ENCODE results near the gene ADCY5.
A peak's percentile ranks its signal among the peaks of the same experiment; 100 is the strongest.

Gene ADCY5

GRCh38 chr3:123422457-123422856, 26.4 kb downstream of the ADCY5 start:
- ATAC-seq (ENCODE audit: insufficient read depth, low read depth), result no peak
- H3K4me2 ChIP-seq (ENCODE audit: insufficient read depth, low read length), result no peak overlapping the region
- H3K27ac ChIP-seq (ENCODE audit: low read length), result no peak overlapping the region
- no peaks in the 10 kb centered on the region for H3K79me2 ChIP-seq (ENCODE audit: insufficient read depth, low read length)
- H2AFZ ChIP-seq (ENCODE audit: low read depth, low read length), result no peak overlapping the region
- no peaks in the 10 kb centered on the region for H3K9me3 ChIP-seq (ENCODE audit: insufficient read depth, low read length, severe bottlenecking)
- H3K4me3 ChIP-seq (ENCODE audit: low read depth in 1 of 2, low read length in 2 of 2), result no peak overlapping the region
- no peaks in the 10 kb centered on the region for H3K36me3 ChIP-seq (ENCODE audit: insufficient read depth, low read length)
- peaks cover 18% of the 10 kb centered on the region for H3K27me3 ChIP-seq (ENCODE audit: insufficient read depth, low read length, poor library complexity)
- H3K4me1 ChIP-seq (ENCODE audit: insufficient read depth, low read length), result no peaks in the 10 kb centered on the region
- TF ChIP-seq EZH2 (IDR thresholded peaks at IDR 0.05; ENCODE audit: borderline replicate concordance, low read depth, low read length, severe bottlenecking), result no peak
- no peak for TF ChIP-seq CTCF (IDR thresholded peaks at IDR 0.05; ENCODE audit: borderline replicate concordance, extremely low read depth, low read length, poor library complexity, severe bottlenecking)
- H3K9ac ChIP-seq (ENCODE audit: low read depth, low read length), result no peak overlapping the region
- H4K20me1 ChIP-seq (ENCODE audit: insufficient read depth, low read length), result peaks cover 2% of the 10 kb centered on the region; the same call in 1 of the 2 replicates
- no peak for DNase-seq

GRCh38 chr3:123421353-123422174, 27.3 kb downstream of the ADCY5 start:
- ATAC-seq (ENCODE audit: insufficient read depth, low read depth) (peak; percentile 76), DNase-seq (peak; percentile 41)
- no peaks in the 10 kb centered on the region for H3K36me3 ChIP-seq (ENCODE audit: insufficient read depth, low read length)
- no peak for TF ChIP-seq CTCF (IDR thresholded peaks at IDR 0.05; ENCODE audit: borderline replicate concordance, extremely low read depth, low read length, poor library complexity, severe bottlenecking)
- TF ChIP-seq EZH2 (IDR thresholded peaks at IDR 0.05; ENCODE audit: borderline replicate concordance, low read depth, low read length, severe bottlenecking), result no peak
- H3K9me3 ChIP-seq (ENCODE audit: insufficient read depth, low read length, severe bottlenecking), result no peaks in the 10 kb centered on the region
- H3K4me3 ChIP-seq (ENCODE audit: low read depth in 1 of 2, low read length in 2 of 2), result no peak overlapping the region
- no peak overlapping the region for H3K4me2 ChIP-seq (ENCODE audit: insufficient read depth, low read length)
- no peak overlapping the region for H3K9ac ChIP-seq (ENCODE audit: low read depth, low read length)
- no peak overlapping the region for H2AFZ ChIP-seq (ENCODE audit: low read depth, low read length)
- H3K27me3 ChIP-seq (ENCODE audit: insufficient read depth, low read length, poor library complexity), result peaks cover 19% of the 10 kb centered on the region
- H3K4me1 ChIP-seq (ENCODE audit: insufficient read depth, low read length), result no peaks in the 10 kb centered on the region
- H3K79me2 ChIP-seq (ENCODE audit: insufficient read depth, low read length), result no peaks in the 10 kb centered on the region
- H4K20me1 ChIP-seq (ENCODE audit: insufficient read depth, low read length), result peaks cover 2% of the 10 kb centered on the region; the same call in 1 of the 2 replicates
- H3K27ac ChIP-seq (ENCODE audit: low read length), result no peak overlapping the region

GRCh38 chr3:123420416-123420968, 28.4 kb downstream of the ADCY5 start:
- Histone ChIP-seq H3K4me2 (ENCODE audit: insufficient read depth, low read length) (no peak overlapping the region), H3K27me3 (ENCODE audit: insufficient read depth, low read length, poor library complexity) (peaks cover 23% of the 10 kb centered on the region), H3K4me1 (ENCODE audit: insufficient read depth, low read length) (no peaks in the 10 kb centered on the region)

More at GRCh38 chr3:123420416-123420968, 28.4 kb downstream of the ADCY5 start:
- no peak for DNase-seq
- Histone ChIP-seq H2AFZ (ENCODE audit: low read depth, low read length) (no peak overlapping the region), H3K36me3 (ENCODE audit: insufficient read depth, low read length) (no peaks in the 10 kb centered on the region), H3K4me3 (ENCODE audit: low read depth in 1 of 2, low read length in 2 of 2) (no peak overlapping the region), H3K9ac (ENCODE audit: low read depth, low read length) (no peak overlapping the region), H3K79me2 (ENCODE audit: insufficient read depth, low read length) (no peaks in the 10 kb centered on the region), H3K9me3 (ENCODE audit: insufficient read depth, low read length, severe bottlenecking) (no peaks in the 10 kb centered on the region), H4K20me1 (ENCODE audit: insufficient read depth, low read length) (peaks cover 2% of the 10 kb centered on the region; the same call in 1 of the 2 replicates), H3K27ac (ENCODE audit: low read length) (no peak overlapping the region)
- ATAC-seq (ENCODE audit: insufficient read depth, low read depth), result no peak
- TF ChIP-seq EZH2 (IDR thresholded peaks at IDR 0.05; ENCODE audit: borderline replicate concordance, low read depth, low read length, severe bottlenecking), result no peak
- no peak for TF ChIP-seq CTCF (IDR thresholded peaks at IDR 0.05; ENCODE audit: borderline replicate concordance, extremely low read depth, low read length, poor library complexity, severe bottlenecking)
